NCI-H2196 treated with DMSO at 0.1 percent for 48 hours (cell line): Measurements from ENCODE around the gene PACS1.
"Not testable (repeated sequence)": the region's sequence is repeated elsewhere in the genome, so short reads cannot be mapped to it uniquely, and the experiment has no call there.

Source experiments
- DNase-seq: peaks from one replicate; lab custom pipeline; 2025; ENCODE audit not compliant: unreplicated experiment; lab: John Stamatoyannopoulos, UW

Gene PACS1

GRCh38 chr11:66072518-66072917 lies 2.4 kb downstream of the PACS1 start:
- DNase-seq, result no peak

DNA sequence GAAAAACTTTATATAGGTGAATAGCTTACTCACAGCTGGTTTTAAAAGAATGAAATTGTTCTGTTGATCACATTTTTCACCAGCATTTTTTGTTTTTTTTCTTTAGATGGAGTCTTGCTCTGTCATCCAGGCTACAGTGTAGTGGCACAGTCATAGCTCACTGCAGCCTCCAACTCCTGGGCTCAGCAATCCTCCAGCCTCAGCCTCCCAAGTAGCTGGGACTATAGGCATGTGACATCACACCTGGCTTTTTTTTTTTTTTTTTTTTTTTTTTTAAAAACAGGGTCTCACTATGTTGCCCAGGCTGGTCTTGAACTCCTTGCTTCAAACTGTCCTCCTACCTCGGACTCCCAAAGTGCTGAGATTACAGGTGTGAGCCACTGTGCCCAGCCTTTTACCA lies 3.6 kb downstream of the PACS1 start:
- DNase-seq, result no peak

GRCh38 chr11:66075273-66075672 lies 5.2 kb downstream of the PACS1 start:
- no peak for DNase-seq

- DNase-seq, result no peak
Observed at GRCh38 chr11:66076561-66076960, 6.5 kb downstream of the PACS1 start.

DNA sequence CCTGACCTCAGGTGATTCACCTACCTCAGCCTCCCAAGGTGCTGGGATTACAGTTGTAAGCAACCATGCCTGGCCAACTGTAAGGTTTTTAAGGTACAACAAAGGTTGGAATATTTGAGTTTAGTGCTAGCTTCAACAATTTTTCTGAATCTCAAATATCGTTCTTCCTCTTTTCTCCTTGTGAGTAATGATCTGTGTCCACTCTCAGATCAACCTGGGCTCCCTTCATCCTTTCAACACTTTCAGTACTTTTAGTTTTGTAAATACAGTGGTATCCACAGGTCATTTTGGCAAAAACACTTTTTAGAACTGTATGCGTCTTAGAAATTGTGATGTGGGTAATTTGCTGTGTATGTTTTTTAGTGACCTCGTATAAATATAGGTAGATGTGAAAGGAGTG lies 7.9 kb downstream of the PACS1 start:
- DNase-seq, result no peak

DNA sequence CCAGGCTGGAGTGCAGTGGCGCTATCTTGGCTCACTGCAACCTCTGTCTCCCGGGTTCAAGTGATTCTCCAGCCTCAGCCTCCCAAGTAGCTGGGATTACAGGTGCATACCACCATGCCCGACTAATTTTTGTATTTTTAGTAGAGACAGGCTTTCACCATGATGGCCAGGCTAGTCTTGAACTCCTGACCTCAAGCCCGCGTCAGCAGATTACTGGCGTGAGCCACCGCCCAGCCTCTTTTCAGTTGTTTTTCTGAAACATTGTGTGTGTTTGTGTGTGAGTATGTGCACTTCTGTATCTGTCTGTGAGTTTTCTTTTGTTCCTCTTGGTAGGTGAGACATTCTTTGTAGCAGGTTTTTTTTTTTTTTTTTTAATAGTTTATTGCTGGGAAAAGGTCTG lies 8.9 kb downstream of the PACS1 start:
- DNase-seq, result not testable (repeated sequence)

- DNase-seq, result no peak
Observed at GRCh38 chr11:66080055-66080817, 10.2 kb downstream of the PACS1 start.

GRCh38 chr11:66081505-66081904 lies 11.4 kb downstream of the PACS1 start:
- DNase-seq, result peak; percentile 63

DNA sequence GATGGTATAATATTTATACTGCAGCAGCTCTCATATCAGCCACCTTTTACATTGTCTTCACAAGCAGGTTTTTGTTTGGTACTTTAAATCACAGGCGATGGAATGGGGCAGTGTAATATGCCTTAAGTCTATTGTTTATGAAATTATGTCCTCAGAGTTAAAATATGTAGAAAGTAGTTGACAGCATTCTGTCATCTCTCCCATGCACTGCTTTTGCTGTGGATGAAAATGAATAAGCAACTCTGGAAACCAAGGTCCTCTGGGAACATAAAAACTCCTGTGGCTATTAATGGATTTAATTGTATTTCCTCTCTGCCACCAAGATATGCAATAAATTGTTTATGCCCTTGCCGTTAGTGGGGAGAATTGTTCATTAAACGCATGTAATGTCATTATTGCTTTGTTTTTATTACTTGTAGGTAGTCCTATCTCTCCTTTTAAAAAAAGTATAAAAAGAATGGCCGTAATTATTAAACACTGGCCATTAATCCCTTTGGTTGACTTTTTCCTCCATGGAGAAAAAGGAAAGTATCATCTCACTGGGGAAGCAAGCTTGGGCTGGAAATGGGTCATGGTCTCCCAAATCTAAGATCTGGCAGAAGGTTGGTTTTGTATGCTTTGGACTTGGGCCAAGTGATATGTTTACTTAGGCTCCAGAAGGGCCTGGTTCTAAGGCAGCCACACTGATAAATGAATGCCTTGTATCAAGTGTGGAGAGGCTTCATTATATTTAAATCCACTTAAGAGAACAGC lies 13.1 kb downstream of the PACS1 start:
- DNase-seq, result peak; percentile 38

DNA sequence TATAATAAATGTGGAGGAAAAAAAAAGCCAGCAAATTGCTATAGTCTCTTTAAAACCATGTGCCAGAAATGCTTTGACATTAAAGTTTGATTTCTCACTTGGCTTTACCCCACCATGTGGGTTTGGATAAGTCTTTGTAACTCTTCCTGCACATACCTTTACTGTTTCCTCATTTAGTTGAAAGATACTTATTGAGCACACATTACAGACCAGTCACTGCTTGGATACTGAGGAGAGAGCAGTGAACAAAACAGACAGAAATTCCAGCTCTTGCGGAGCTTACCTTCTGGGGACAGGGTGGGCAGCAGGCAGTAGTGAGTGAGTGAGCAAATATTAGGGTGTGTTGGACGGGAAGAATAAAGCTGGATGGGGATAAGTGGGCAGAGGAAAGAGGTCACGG lies 13.7 kb downstream of the PACS1 start:
- no peak for DNase-seq

DNA sequence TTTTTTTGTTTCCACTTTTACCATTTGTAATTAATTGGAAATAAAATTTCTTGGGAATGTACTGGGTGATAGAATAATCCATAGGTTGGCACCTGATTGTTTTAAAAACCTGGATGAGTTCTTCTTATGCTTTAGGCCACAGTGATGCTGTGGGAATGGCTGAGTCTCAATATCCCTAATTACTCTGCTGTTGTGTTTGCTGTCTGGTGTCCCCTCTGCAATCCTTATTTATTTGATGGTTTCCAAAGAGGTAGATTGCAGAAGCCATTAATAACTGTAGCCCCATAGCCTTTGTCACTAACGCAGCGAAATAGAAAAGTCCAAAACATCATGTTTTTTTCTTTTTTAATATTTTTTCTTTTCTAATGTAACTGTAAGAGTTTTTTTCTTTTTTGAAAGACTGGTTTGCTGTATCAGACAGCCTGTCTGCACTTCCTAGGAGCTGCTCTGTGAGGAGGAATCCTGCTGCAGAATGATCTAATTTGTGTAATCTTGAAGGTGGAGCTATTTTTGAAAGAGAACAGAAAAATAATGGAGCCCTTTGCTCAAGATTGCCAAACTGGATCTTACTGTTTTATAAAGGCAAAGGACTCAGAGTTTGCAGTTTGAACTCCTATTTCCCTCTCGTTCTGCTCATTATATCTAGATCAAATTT lies 14.9 kb downstream of the PACS1 start:
- no peak for DNase-seq

- no peak for DNase-seq
Observed at GRCh38 chr11:66087148-66087908, 17.3 kb downstream of the PACS1 start.

GRCh38 chr11:66089067-66089466 lies 19.0 kb downstream of the PACS1 start:
- no peak for DNase-seq

DNA sequence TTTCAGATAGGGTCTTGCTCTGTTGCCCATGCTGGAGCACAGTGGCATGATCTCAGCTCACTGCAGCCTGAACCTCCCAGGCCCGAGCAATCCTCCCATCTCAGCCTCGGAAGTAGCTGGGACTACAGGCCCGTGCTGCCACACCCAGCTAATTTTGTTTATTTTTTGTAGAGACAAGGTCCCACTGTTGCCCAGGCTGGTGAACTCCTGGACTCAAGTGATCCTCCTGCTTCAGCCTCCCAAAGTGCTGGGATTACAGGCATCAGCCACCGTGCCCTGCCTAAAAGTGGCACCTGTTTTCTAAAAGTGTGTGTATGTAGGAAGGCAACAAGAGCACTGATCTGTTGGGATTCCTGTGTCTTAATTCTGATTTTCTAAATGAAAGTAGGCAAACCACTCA lies 20.2 kb downstream of the PACS1 start:
- no peak for DNase-seq

- not testable (repeated sequence) for DNase-seq
Observed at GRCh38 chr11:66092125-66092524, 22.1 kb downstream of the PACS1 start.

GRCh38 chr11:66099746-66100145 lies 29.7 kb downstream of the PACS1 start:
- not testable (repeated sequence) for DNase-seq

GRCh38 chr11:66100272-66101065 lies 30.4 kb downstream of the PACS1 start:
- peak; percentile 85 for DNase-seq

- DNase-seq, result no peak
Observed at GRCh38 chr11:66101066-66101464, 31.0 kb downstream of the PACS1 start.

GRCh38 chr11:66104057-66104638 lies 34.1 kb downstream of the PACS1 start:
- DNase-seq, result no peak
